LNCaP clone FGC (cell line): Measurements from ENCODE around the gene CFAP65.

ENCODE experiments used
- DNase-seq: peaks from one replicate; pipeline ENCODE4 v3.0.0-alpha.2; 2011; ENCODE audit warnings: low read depth
- H3K4me3 ChIP-seq: 2 replicates; pipeline ENCODE4 v1.5.1; 2011; ENCODE audit warnings: mild to moderate bottlenecking, low read depth, low read length, control low read depth
- TF ChIP-seq, protein P1 (sequence below): IDR thresholded peaks from 2 replicates; pipeline ENCODE4 v1.5.1; 2012; ENCODE audit warnings: mild to moderate bottlenecking; ENCODE audit not compliant: control insufficient read depth, insufficient read depth; ENCODE audit errors: extremely low read depth

Gene CFAP65

DNA sequence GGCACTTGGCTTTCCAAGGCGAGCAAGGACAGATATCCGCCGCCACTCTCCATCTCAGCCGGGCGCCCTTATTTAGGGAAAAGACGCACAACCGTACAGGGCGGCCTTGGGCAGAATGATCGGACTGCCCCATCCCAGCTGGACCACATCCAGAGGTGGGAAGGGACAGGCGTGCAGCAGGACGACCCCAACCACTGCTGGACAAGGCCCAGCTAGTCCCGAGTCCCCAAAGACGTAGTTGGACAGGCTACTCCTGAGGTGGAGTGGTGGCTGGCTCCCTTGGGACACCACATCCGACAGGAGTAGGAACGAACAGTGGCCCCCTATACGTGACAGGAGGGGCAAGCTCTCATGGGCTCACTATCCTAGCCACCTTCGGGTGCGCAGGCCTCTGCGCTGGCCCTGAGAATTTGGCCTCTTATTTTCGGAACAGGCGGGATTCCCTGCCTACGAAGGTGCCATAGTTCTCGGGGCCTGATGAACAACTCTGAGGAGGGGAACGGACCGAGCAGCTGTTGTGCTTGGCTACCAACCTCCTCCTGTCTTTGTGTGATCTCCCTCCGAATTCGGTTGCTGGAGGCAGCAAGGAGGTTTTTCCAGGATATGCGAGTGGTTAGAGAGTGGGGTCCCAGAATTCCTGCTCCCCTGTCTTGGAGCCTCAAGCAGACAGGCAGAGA is 58.6 kb downstream of the CFAP65 start:
- TF ChIP-seq, protein P1, sequence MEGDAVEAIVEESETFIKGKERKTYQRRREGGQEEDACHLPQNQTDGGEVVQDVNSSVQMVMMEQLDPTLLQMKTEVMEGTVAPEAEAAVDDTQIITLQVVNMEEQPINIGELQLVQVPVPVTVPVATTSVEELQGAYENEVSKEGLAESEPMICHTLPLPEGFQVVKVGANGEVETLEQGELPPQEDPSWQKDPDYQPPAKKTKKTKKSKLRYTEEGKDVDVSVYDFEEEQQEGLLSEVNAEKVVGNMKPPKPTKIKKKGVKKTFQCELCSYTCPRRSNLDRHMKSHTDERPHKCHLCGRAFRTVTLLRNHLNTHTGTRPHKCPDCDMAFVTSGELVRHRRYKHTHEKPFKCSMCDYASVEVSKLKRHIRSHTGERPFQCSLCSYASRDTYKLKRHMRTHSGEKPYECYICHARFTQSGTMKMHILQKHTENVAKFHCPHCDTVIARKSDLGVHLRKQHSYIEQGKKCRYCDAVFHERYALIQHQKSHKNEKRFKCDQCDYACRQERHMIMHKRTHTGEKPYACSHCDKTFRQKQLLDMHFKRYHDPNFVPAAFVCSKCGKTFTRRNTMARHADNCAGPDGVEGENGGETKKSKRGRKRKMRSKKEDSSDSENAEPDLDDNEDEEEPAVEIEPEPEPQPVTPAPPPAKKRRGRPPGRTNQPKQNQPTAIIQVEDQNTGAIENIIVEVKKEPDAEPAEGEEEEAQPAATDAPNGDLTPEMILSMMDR, result no peak
- no peak for DNase-seq
- no peak overlapping the region for H3K4me3 ChIP-seq

DNA sequence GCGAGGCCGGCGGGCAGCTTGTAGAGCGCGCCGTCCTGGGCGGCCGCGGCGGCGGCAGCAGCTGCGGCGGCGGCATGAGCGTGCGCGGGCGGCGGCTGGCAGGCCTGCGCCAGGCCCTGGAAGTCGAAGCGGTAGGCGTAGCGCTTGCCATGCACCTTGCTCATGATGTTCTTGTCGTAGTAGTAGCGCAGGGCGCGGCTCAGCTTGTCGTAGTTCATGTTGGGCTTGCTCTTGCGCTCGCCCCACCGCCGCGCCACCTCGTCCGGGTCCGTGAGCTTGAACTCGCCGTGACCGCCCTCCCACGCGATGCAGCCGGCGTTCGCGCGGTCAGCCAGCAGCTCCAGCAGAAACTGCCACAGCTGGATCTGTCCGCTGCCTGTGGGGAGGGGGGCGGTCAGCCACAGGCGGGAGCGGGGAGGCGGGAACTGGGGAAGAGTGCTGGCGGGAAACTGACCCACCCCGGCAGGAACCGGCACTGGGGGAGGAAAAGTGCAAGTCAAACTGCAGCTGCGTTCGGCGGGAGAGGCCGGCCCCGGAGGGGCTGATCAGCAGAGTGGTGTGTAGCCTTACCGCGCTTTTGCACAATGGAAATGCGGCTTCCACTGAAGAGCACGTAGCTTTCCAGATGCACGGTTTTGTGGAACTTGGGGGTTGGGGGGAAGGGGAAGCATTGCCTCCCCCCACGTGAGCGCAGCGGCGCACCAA is 59.3 kb downstream of the CFAP65 start:
- TF ChIP-seq, protein P1, result no peak
- H3K4me3 ChIP-seq, result no peak overlapping the region
- no peak for DNase-seq

DNA sequence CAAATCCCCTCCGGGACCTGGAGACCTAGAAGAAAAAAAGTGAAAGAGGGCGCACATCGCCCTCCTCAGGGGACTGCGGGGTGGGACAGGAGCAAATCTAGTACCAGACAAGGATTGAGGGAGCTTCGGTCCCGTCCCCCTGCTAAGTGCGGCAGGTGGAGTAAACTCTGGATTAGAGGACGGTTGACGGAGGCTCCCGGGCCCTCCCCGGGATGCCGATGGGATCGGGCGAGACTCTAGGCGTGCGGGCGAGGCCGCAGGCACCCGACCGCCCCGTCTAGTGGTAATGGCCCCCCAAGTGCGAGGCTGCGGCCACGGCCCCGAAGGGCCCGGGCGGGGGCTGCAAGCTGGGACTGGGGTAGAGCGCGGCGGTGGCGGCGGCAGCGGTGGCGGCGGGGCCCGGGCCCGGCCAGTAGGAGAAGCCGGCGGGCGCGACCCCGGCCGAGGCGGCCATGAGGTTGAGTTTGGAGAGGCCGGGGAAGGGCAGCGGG is 59.9 kb downstream of the CFAP65 start:
- TF ChIP-seq, protein P1, result no peak
- DNase-seq, result no peak
- H3K4me3 ChIP-seq, result no peak overlapping the region

DNA sequence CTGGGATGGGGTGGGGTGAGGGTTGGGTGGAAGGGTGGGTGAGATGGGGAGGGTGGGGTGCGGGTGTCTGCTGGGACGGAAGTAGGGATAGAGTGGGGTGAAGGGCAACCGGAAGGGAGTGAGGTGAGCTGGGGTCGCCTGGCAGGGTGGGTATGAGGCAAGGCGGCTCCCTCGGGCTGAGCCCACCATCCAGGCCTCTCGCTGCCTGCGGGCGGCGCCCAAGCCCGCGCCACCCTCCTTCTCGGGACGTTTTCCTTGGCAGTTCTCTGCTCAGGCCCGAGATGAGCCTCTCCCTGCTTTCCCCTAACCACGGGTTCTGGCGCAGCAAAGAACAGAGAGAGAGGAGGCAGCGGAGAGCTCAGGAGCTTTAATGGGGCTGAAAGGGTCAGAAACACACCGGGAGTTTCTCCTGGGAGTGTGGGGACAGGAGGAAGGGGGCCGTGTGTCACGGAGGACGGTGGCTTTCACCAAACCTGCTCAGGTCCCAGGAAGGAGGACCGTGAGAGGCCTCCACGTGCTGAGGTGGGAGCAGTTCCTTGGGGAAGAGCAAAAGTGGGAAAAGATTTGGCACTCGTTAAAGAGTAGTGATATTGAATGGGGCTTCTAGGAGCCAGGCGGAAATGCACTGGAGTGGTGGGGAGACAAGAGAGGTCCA is 60.5 kb downstream of the CFAP65 start:
- TF ChIP-seq, protein P1, result no peak
- no peak for DNase-seq
- no peak overlapping the region for H3K4me3 ChIP-seq

DNA sequence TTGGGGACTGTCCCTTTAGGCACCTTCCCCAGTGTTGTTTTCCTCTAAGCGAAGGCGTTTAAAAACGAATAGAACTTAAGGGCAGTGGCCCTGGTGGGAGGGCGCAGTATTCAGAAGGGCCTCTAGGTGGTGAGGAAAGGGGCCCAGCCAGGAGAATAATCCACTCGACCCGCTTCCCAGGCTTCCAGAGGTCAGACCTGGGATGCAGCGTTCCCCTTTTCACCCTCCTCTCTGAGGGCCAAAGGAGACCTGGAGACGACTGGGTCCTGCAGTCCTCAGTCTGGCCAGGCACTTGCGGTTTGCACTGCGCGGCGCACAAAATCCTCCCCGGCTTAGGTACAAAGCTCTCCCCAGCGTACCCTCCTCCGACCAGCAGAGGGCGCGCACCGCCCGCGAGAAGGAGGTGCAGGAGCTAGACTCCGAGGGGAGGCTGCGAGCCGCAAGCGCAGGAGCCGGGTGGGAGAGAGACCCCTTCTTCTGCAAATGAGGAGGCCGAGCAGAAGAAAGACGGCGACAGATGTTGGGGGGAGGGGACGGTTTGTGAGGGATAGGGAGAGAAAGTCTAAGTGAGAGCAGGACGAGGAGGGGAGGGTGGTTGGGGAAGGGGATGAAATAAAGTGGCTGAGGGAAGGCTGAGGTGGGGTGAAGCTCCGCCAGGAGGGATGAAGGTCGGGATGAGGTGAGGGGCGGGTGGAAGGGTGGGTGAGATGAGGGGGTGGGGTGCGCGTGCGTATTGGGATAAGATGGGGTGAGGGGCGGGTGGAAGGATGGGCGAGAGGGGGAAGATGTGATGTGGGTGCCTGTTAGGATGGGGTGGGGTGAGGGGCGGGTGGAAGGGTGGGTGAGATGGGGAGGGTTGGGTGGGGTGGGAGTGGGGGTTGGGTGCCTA is 61.2 kb downstream of the CFAP65 start:
- peak overlapping the region; percentile 30 for H3K4me3 ChIP-seq
- TF ChIP-seq, protein P1, result peak; percentile 96
- DNase-seq, result no peak

DNA sequence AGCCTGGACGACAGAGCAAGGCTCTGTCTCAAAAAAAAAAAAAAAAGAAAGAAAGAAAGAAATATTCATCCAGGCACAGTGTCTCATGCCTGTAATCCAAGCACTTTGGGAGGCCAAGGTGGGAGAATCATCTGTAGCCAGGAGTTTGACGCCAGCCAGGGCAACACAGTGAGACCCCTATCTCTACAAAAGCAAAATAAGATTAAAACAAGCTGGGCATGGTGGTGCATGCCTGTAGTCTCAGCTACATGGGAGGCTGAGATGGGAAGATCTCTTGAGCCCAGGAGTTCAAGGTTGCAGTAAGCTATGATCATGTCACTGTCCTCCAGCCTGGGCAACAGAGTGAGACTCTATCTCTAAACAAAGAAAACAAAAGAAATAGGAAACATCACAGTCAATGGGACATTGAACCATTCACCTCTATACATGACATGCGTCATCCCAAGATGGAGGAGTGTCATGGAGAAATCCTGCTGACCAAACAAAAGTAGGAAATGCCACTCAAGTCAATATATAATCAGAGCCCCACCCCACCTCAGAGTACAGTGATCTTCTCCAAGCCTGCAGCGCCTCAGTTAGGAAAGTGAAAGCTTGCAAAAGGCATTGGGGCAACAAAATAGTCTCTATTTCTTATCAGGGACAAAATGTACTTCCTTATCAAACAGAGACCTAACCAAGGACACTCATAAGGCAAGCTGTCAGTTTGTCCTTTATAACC is 66.1 kb downstream of the CFAP65 start:
- TF ChIP-seq, protein P1, result no peak
- DNase-seq, result no peak
- no peak overlapping the region for H3K4me3 ChIP-seq
